ENCODE measurements around the gene DSTN.

The DSTN gene

DNA sequence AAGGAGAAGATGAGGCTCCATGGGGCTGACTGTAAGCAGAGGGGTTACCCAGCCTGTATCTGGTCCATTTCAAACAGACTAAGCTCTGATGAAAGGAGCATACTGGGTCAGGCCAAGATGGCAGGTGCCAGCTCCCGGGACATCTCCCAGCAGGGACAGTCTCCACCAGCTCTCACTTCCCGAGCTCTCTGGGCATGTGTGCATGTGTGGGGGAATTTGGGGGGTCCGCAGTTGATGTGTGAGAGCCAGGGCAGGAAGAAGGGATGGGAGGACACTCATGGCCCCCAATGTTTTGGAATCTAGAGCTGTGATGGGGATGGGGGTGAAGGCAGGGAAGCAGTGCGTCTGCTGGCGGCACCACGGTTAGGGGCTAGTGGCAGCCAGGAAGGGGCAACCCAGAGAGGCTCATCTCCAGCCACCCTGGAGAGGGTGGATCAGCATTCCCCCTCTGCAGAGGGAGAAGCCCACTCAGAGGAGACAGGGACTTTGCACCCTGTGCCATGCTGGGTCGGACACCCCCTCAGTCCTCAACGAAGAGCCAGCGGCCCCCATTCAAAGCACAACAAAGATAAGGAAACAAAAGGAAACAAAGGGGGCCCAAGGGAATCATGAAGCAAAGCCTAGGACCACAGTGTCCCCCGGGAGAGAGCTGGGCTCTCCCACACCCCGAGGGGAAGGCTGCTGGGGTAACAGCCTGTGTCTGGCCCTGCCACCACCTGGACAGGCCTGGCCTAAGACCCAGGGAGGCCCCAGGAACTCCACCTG, 52.4 kb downstream of the DSTN start:
- no peak for DNase-seq (ENCODE audit: low read depth)
- TF ChIP-seq, protein P1, sequence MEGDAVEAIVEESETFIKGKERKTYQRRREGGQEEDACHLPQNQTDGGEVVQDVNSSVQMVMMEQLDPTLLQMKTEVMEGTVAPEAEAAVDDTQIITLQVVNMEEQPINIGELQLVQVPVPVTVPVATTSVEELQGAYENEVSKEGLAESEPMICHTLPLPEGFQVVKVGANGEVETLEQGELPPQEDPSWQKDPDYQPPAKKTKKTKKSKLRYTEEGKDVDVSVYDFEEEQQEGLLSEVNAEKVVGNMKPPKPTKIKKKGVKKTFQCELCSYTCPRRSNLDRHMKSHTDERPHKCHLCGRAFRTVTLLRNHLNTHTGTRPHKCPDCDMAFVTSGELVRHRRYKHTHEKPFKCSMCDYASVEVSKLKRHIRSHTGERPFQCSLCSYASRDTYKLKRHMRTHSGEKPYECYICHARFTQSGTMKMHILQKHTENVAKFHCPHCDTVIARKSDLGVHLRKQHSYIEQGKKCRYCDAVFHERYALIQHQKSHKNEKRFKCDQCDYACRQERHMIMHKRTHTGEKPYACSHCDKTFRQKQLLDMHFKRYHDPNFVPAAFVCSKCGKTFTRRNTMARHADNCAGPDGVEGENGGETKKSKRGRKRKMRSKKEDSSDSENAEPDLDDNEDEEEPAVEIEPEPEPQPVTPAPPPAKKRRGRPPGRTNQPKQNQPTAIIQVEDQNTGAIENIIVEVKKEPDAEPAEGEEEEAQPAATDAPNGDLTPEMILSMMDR (IDR thresholded peaks at IDR 0.05; ENCODE audit: control insufficient read depth, extremely low read depth, insufficient read depth), result no peak
- no peak overlapping the region for H3K4me3 ChIP-seq (ENCODE audit: low read depth, low read length)

DNA sequence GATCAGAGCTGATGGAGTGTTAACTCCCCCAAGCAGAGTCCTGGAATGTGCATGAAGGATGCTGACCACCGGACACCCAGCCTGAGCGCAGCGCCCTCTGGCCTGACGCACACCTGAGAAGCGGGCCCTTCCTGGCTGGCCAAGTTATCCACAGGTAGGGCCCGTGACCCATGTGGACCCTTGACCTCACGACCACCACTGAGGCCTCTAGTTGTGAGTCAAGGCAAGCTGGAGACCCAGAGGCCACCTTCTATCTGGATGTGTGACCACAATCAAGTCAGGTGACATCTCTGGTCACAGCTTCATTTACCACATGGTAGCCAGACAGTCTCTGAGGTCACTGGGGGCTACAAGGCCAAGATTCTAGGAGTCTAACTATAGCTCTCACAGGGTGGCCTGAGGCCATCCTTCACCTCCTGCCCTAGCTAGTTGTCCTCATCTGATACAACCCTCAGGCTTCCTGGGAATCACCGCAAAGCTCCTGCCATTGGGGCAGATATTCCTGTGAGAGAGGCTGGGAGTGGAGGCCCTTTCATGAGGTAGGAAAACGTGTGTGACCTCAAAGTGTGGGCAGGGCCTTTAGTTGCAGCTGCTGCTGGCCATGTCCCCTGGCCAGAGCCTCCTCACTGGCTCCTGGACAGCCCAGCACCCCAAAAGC, 53.1 kb downstream of the DSTN start:
- DNase-seq (ENCODE audit: low read depth), result no peak
- TF ChIP-seq, protein P1 (IDR thresholded peaks at IDR 0.05; ENCODE audit: control insufficient read depth, extremely low read depth, insufficient read depth), result no peak
- no peak overlapping the region for H3K4me3 ChIP-seq (ENCODE audit: low read depth, low read length)

DNA sequence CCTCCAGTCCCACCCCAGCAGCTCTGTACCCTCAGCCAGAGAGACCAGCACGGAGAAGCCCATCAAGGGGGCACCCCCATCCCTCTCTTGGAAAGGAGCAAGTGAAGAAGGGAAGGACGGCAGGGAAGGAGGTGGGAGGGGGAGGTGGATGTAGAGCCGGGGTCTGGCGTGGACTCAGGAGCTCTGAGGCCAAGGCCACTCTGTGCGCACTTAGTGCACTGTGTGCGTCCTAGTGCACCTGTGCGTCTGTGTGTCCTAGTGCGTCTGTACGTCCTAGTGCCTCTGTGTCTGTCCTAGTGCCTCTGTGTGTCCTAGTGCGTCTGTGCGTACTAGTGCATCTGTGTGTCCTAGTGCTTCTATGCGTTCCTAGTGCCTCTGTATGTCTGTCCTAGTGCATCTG, 54.2 kb downstream of the DSTN start:
- no peak for DNase-seq (ENCODE audit: low read depth)
- TF ChIP-seq, protein P1 (IDR thresholded peaks at IDR 0.05; ENCODE audit: control insufficient read depth, extremely low read depth, insufficient read depth), result no peak

DNA sequence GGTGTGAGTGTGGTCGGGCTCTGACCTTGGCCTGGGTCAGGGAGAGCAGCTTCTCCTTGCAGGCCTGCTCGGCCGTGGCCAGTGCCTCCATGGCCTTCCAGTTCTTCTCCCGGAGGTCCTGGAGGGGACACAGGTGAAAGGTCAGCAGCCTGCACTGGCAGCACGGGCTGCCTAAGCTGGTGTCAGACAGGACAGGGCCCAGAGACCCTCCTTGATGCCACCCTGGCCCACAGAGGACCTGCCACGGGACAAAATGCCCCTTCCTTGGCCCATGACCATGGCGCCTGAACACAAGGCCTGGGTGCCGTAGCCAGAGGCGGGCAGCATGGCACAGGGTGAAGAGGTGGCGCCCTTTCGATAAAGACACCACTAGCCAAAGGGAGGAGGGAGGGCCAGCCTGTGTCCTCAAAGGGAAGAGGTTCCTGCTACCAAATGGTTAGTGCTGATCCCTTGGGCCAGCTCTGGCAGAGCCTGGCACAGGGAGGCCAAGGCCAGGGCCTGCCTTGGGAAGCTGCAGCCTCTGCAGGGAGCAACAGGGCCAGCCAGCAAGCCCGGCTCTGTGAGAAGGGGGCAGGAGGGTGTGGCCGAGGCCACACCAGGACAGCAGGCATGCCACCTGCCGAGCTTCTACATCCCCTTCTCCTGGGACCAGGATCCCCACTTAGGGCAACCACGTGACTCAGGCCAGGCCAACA, 54.8 kb downstream of the DSTN start:
- TF ChIP-seq, protein P1 (IDR thresholded peaks at IDR 0.05; ENCODE audit: control insufficient read depth, extremely low read depth, insufficient read depth), result no peak
- DNase-seq (ENCODE audit: low read depth), result no peak
- H3K4me3 ChIP-seq (ENCODE audit: low read depth, low read length), result no peak overlapping the region

More for the DNA sequence above, 54.2 kb downstream of the DSTN start:
- no peak overlapping the region for H3K4me3 ChIP-seq (ENCODE audit: low read depth, low read length)

GRCh38 chr20:17625246-17626051, 55.6 kb downstream of the DSTN start:
- no peak overlapping the region for H3K4me3 ChIP-seq (ENCODE audit: low read depth, low read length)
- TF ChIP-seq, protein P1 (IDR thresholded peaks at IDR 0.05; ENCODE audit: control insufficient read depth, extremely low read depth, insufficient read depth), result no peak
- no peak for DNase-seq (ENCODE audit: low read depth)

DNA sequence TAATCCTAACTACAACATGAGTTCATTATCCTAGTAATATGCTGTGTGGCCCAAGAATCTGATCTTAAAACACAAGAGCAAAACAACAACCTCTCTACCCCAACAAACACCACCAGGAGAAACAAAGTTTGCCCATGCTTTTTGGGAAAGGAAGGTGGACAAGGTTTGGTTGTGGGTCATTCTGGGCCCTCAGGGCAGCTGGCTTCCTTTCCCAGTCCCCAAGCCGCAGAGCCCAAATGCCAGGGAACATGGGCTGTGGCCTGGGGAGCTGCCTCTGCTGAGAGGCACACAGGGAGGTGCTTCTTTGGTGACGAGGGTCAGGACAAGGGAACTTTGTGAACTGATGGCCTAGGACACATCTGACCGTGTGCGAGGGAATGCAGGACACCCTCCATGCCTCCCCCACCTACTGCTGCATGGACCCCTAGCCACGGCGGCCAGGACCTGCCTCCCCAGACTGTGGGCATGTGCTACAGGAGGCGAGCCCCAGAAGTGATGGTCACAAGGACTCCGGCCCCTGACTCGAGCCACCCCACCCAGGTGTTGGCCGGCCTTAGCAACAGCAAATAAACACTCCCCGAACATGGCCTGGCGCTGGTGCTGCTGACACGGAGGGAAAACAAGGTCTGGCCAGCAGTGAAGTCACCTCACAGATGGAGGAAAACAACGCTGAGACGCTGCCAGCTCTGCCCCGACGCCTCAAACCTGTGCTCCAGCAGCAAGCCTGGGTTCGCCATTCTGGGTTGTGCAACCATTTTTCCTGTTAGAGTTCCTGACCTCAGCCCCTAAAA, 56.5 kb downstream of the DSTN start:
- TF ChIP-seq, protein P1 (IDR thresholded peaks at IDR 0.05; ENCODE audit: control insufficient read depth, extremely low read depth, insufficient read depth), result no peak
- H3K4me3 ChIP-seq (ENCODE audit: low read depth, low read length), result no peak overlapping the region
- DNase-seq (ENCODE audit: low read depth), result no peak
